DOHH2 (cell line): ENCODE data around the gene DTNB.

Source experiments
- H3F3A ChIP-seq: fragments of 200-600 bp; sonication (generic), shearing (Covaris generic); 2 replicates; pipeline ENCODE4 v1.6.0; 2016; ENCODE audit warnings: antibody characterized with exemption, mild to moderate bottlenecking; ENCODE audit not compliant: control insufficient read depth, insufficient read depth
- H3K27ac ChIP-seq: fragments of 200-600 bp; sonication (generic); 2 replicates; pipeline ENCODE4 v1.5.1; 2014; ENCODE audit warnings: low read depth, mild to moderate bottlenecking, low read length, moderate library complexity
- H3K27me3 ChIP-seq: fragments of 200-600 bp; sonication (generic); 2 replicates; pipeline ENCODE4 v1.6.1; 2014; ENCODE audit warnings: mild to moderate bottlenecking, low read length, mixed read lengths; ENCODE audit not compliant: control insufficient read depth
- H3K36me3 ChIP-seq: fragments of 200-600 bp; sonication (generic); 2 replicates; pipeline ENCODE4 v1.6.1; 2014; ENCODE audit warnings: mild to moderate bottlenecking, low read length, moderate library complexity, mixed read lengths; ENCODE audit not compliant: control insufficient read depth
- H3K4me1 ChIP-seq: fragments of 200-600 bp; sonication (generic); 2 replicates; pipeline ENCODE4 v1.6.1; 2014; ENCODE audit warnings: mild to moderate bottlenecking, low read length, mixed read lengths; ENCODE audit not compliant: control insufficient read depth
- H3K4me2 ChIP-seq: fragments of 200-600 bp; sonication (generic); 2 replicates; pipeline ENCODE4 v1.6.0; 2014; ENCODE audit warnings: mild to moderate bottlenecking, low read length, moderate library complexity
- H3K4me3 ChIP-seq: fragments of 200-600 bp; sonication (generic); 2 replicates; pipeline ENCODE4 v1.5.1; 2014; ENCODE audit warnings: mild to moderate bottlenecking, low read length, mixed read lengths
- H3K79me2 ChIP-seq: fragments of 200-600 bp; sonication (generic); 2 replicates; pipeline ENCODE4 v1.6.1; 2014; ENCODE audit warnings: mild to moderate bottlenecking, low read length, mixed read lengths; ENCODE audit not compliant: control insufficient read depth
- H3K9me2 ChIP-seq: fragments of 200-600 bp; sonication (generic); replicated peaks from 2 replicates; pipeline ENCODE4 v1.6.1; 2014; ENCODE audit warnings: mild to moderate bottlenecking, low read length, mixed read lengths; ENCODE audit not compliant: control insufficient read depth
- H3K9me3 ChIP-seq: fragments of 200-600 bp; sonication (generic); 2 replicates; pipeline ENCODE4 v1.6.1; 2014; ENCODE audit warnings: antibody characterized with exemption, low read length, mixed read lengths; ENCODE audit not compliant: control insufficient read depth, insufficient read depth
- H4K20me1 ChIP-seq: fragments of 200-600 bp; sonication (generic); 2 replicates; pipeline ENCODE4 v1.6.0; 2014; ENCODE audit warnings: low read depth, mild to moderate bottlenecking, antibody characterized with exemption, low read length, moderate library complexity; ENCODE audit not compliant: control insufficient read depth, insufficient read depth
- EZH2phosphoT487 ChIP-seq: fragments of 200-600 bp; sonication (generic); IDR thresholded peaks from 2 replicates; pipeline ENCODE4 v1.6.1; 2017; ENCODE audit warnings: borderline replicate concordance, mild to moderate bottlenecking, antibody characterized with exemption, low read length, moderate library complexity, mixed read lengths
- TF ChIP-seq, protein P1 (sequence below): fragments of 200-600 bp; sonication (generic); IDR thresholded peaks from one replicate; pipeline ENCODE4 v1.5.1; 2014; ENCODE audit warnings: antibody characterized with exemption, mild to moderate bottlenecking, low read depth, low read length; ENCODE audit not compliant: poor library complexity, severe bottlenecking

DTNB gene

DNA sequence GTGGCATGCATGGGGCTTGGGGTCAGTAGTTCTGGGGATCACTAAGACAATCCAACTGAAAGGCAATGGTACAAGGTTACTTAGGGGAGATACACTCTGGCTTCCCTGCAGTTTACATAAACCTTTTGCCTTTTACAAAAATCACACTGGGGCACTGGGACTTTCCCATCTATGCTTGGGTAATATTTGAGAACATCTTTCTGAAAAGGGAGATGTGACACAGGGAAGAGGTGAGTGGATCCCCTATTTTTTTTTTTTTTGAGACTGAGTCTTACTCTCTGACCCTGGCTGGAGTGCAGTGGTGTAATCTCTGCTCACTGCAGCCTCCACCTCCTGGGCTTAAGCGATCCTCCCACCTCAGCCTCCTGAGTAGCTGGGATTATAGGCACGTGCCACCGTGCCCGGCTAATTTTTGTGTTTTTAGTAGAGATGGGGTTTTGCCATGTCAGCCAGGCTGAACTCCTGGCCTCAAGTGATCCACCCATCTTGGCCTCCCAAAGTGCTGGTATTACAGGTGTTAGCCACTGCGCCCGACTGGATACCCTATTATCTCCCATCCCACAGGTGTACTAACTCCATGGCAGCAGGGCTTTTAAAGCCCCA, 248.8 kb downstream of the DTNB start:
- Histone ChIP-seq H3K27ac (no peak overlapping the region), H3K4me1 (peaks cover 32% of the 10 kb centered on the region), H4K20me1 (no peaks in the 10 kb centered on the region), H3K9me3 (no peaks in the 10 kb centered on the region), H3K36me3 (no peaks in the 10 kb centered on the region), H3K4me2 (no peak overlapping the region), H3K27me3 (no peaks in the 10 kb centered on the region), H3K9me2 (no peaks in the 10 kb centered on the region), H3K79me2 (no peaks in the 10 kb centered on the region), H3F3A (peaks cover 14% of the 10 kb centered on the region), H3K4me3 (no peak overlapping the region)
- no peak for TF ChIP-seq EZH2phosphoT487
- TF ChIP-seq, protein P1, sequence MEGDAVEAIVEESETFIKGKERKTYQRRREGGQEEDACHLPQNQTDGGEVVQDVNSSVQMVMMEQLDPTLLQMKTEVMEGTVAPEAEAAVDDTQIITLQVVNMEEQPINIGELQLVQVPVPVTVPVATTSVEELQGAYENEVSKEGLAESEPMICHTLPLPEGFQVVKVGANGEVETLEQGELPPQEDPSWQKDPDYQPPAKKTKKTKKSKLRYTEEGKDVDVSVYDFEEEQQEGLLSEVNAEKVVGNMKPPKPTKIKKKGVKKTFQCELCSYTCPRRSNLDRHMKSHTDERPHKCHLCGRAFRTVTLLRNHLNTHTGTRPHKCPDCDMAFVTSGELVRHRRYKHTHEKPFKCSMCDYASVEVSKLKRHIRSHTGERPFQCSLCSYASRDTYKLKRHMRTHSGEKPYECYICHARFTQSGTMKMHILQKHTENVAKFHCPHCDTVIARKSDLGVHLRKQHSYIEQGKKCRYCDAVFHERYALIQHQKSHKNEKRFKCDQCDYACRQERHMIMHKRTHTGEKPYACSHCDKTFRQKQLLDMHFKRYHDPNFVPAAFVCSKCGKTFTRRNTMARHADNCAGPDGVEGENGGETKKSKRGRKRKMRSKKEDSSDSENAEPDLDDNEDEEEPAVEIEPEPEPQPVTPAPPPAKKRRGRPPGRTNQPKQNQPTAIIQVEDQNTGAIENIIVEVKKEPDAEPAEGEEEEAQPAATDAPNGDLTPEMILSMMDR: no peak

DNA sequence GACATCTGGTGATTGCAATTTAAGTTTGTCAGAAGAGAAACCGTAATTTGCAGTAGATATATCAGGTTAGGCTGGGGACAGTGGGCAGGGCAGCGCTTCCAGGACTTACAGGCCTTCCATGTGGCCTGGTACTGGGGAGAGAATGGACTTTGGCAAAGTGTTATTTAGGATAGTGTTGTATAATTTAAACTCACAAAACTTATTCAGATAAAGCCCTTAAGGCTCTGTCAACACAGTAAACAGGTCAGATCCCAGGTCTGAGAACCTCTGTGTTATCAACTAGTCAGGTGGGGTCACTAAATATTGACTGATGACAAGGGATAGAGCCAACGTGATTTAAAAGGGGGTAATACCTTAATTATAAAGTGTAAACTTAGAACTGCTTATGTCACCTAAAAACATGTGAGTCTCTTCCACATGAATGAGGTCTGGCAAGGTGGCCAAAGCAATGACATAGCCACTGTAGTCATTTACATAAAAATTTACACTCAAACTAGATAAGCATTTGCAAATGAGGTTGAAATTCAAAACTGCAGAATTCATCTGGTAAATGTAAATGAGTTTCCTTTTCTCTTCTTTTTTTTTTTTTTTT, 251.5 kb downstream of the DTNB start:
- Histone ChIP-seq H3F3A (peaks cover 31% of the 10 kb centered on the region), H3K27me3 (no peaks in the 10 kb centered on the region), H3K9me2 (no peaks in the 10 kb centered on the region), H4K20me1 (no peaks in the 10 kb centered on the region), H3K4me1 (peaks cover 58% of the 10 kb centered on the region), H3K79me2 (no peaks in the 10 kb centered on the region), H3K9me3 (no peaks in the 10 kb centered on the region), H3K4me3 (peak overlapping the region; percentile 66), H3K4me2 (peak overlapping the region; percentile 82), H3K36me3 (peaks cover 5% of the 10 kb centered on the region), H3K27ac (peak overlapping the region; percentile 91)
- TF ChIP-seq, protein P1: no peak
- no peak for TF ChIP-seq EZH2phosphoT487

DNA sequence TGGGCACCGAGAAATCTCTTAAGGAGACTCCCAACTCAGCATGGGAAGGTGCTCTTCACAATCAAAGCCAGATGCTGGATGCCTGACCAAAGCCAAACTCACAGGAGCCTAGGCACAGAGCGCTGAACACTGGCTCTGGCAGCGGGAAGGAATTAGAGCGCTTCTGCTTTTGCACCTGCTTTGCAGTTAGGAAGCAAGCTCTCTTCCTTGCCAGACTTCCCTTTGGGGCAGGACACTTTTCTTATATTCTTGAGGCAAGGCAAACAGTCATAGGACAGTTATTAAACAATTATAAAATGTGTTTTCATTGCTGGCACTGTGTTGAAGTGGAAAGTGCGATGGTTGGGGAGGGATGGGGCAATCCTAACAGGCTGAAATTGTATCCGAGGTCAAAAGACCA, 252.1 kb downstream of the DTNB start:
- H3K36me3 ChIP-seq: peaks cover 5% of the 10 kb centered on the region
- no peaks in the 10 kb centered on the region for H3K9me2 ChIP-seq
- H3K4me2 ChIP-seq: peak overlapping the region; percentile 82
- H4K20me1 ChIP-seq: no peaks in the 10 kb centered on the region
- H3F3A ChIP-seq: peaks cover 33% of the 10 kb centered on the region
- H3K4me3 ChIP-seq: peak overlapping the region; percentile 66
- no peak for TF ChIP-seq EZH2phosphoT487
- TF ChIP-seq, protein P1: no peak
- H3K27me3 ChIP-seq: no peaks in the 10 kb centered on the region
- H3K27ac ChIP-seq: peak overlapping the region; percentile 91
- H3K79me2 ChIP-seq: no peaks in the 10 kb centered on the region
- H3K9me3 ChIP-seq: no peaks in the 10 kb centered on the region
- peaks cover 64% of the 10 kb centered on the region for H3K4me1 ChIP-seq
